ENCODE measurements around the gene ZBTB44. TPM values are rescaled to one million over a fixed set of nuclear protein-coding genes. Genes with fewer than 3 reads are reported as not detected.
A peak's percentile ranks its signal among the peaks of the same experiment; 100 is the strongest.
"Not testable (repeated sequence)": the region's sequence is repeated elsewhere in the genome, so short reads cannot be mapped to it uniquely, and the experiment has no call there.

Gene ZBTB44
- total RNA-seq (2014; rRNA removed; shearing (Covaris generic); ENCODE audit: low replicate concordance): 17.8 and 18.5 TPM in 2 replicates

GRCh38 chr11:130314750-130315285 lies at the start of gene ZBTB44:
Gene ZBTB44, minus strand, starts transcription at chr11:130314917. Its CDS starts 53,044 bp downstream, at chr11:130261873.
- H3K36me3 ChIP-seq: no peaks in the 10 kb centered on the region; the same call in 1 of the 2 replicates
- no peaks in the 10 kb centered on the region for H3K27me3 ChIP-seq
- DNase-seq: peak; percentile 86
- 0 out of 2 replicates have a peak, but pooled peaks cover under 1% of the 10 kb centered on the region for H3K9me3 ChIP-seq
- H3K4me3 ChIP-seq: peak within 1 kb of the TSS; percentile 71

DNA sequence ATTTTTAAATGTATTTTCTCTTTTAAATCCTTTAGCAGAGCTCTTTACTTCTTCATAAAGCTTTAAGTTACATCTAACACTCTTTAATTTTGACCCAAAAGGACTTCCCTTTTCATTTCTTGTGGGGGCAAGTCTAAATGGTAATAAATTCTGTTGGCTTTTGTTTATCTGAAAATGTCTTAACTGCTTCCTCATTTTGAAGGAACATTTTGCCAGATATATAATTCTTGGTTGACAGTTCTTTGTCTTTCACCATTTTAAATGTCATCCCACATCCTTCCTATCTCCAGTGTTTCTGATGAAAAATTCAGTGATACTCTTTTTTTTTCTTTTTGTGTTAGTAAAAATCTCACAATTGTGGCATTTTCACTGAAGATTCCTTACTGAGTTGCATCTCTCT lies 44.7 kb upstream of the ZBTB44 start:
- no peak overlapping the region for H3K4me3 ChIP-seq
- no peaks in the 10 kb centered on the region for H3K27me3 ChIP-seq
- peaks cover 14% of the 10 kb centered on the region for H3K9me3 ChIP-seq
- no peaks in the 10 kb centered on the region for H3K36me3 ChIP-seq
- no peak for DNase-seq

GRCh38 chr11:130358398-130358797 lies 43.7 kb upstream of the ZBTB44 start:
- no peaks in the 10 kb centered on the region for H3K36me3 ChIP-seq
- peaks cover 14% of the 10 kb centered on the region for H3K9me3 ChIP-seq
- no peak overlapping the region for H3K4me3 ChIP-seq
- no peak for DNase-seq
- H3K27me3 ChIP-seq: no peaks in the 10 kb centered on the region

DNA sequence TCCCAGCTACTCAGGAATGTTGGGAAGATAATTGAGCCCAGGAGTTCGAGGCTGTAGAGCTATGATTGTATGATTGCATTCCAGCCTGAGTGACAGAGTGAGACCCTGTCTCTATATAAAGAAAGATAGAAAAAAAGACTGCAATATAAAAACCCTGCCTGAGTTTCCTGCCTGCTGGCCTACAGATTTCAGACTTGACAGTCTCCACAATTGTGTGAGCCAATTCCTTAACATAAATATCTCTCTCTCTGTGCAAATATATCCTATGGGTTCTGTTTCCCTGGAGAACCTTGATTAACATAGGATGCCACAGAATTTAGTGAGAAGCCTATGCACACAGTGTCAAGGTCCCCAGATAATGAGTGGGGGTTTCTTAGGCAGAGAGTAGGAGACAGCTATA lies 32.5 kb upstream of the ZBTB44 start:
- H3K9me3 ChIP-seq: no peaks in the 10 kb centered on the region
- no peak for DNase-seq
- no peaks in the 10 kb centered on the region for H3K27me3 ChIP-seq
- H3K4me3 ChIP-seq: no peak overlapping the region
- H3K36me3 ChIP-seq: no peaks in the 10 kb centered on the region

- H3K4me3 ChIP-seq: no peak overlapping the region
- H3K27me3 ChIP-seq: no peaks in the 10 kb centered on the region
- H3K36me3 ChIP-seq: no peaks in the 10 kb centered on the region
- no peak for DNase-seq
- H3K9me3 ChIP-seq: peaks cover 3% of the 10 kb centered on the region; the same call in 1 of the 2 replicates
These were observed 30.1 kb upstream of the ZBTB44 start for GRCh38 chr11:130344841-130345240.

GRCh38 chr11:130340671-130341319 lies 26.1 kb upstream of the ZBTB44 start:
- Histone ChIP-seq H3K4me3 (no peak overlapping the region), H3K36me3 (no peaks in the 10 kb centered on the region), H3K9me3 (peaks cover 3% of the 10 kb centered on the region; the same call in 1 of the 2 replicates), H3K27me3 (no peaks in the 10 kb centered on the region)
- DNase-seq: no peak

GRCh38 chr11:130338667-130339066 lies 23.9 kb upstream of the ZBTB44 start:
- H3K4me3 ChIP-seq: no peak overlapping the region
- H3K27me3 ChIP-seq: no peaks in the 10 kb centered on the region
- no peaks in the 10 kb centered on the region for H3K36me3 ChIP-seq
- DNase-seq: no peak
- peaks cover 3% of the 10 kb centered on the region; the same call in 1 of the 2 replicates for H3K9me3 ChIP-seq

DNA sequence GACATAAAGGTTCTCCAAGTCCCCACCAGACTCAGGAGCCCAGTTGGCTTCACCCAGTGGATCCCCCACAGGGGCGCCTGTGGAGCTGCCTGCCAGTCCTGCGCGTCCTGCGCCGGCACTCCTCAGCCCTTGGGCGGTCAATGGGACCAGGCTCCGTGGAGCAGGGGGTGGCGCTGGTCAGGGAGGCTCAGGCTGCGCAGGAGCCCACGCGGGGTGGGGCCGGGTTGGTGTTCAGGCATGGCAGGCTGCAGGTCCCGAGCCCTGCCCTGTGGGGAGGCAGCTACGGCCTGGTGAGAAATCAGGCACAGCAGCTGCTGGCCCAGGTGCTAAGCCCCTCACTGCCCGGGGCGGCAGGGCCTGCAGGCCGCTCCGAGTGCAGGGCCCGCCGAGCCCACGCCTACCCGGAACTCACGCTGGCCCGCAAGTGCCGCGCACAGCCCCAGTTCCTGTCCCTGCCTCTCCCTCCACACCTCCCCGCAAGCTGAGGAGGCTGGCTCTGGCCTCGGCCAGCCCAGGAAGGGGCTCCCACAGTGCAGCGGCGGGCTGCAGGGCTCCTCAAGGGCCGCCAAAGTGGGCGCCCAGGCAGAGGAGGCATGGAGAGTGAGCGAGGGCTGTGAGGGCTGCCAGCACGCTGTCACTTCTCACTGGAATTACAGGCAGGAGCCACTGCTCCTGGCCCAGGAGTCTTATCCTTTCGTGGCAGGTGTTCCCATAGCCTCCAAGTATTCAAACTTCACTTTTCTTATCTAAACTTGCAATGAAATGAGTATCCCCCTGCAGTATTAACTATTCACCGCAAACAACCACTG lies 22.8 kb upstream of the ZBTB44 start:
- DNase-seq: no peak
- Histone ChIP-seq H3K36me3 (no peaks in the 10 kb centered on the region), H3K9me3 (peaks cover 3% of the 10 kb centered on the region; the same call in 1 of the 2 replicates), H3K27me3 (no peaks in the 10 kb centered on the region), H3K4me3 (no peak overlapping the region)

- H3K4me3 ChIP-seq, H3K27me3 ChIP-seq, DNase-seq, H3K36me3 ChIP-seq, H3K9me3 ChIP-seq: not testable (repeated sequence)
These were observed 16.7 kb upstream of the ZBTB44 start for GRCh38 chr11:130331397-130331796.

GRCh38 chr11:130330101-130330684 lies 15.5 kb upstream of the ZBTB44 start:
- DNase-seq: no peak
- Histone ChIP-seq H3K9me3 (no peaks in the 10 kb centered on the region), H3K27me3 (no peaks in the 10 kb centered on the region), H3K36me3 (no peaks in the 10 kb centered on the region), H3K4me3 (no peak overlapping the region)

DNA sequence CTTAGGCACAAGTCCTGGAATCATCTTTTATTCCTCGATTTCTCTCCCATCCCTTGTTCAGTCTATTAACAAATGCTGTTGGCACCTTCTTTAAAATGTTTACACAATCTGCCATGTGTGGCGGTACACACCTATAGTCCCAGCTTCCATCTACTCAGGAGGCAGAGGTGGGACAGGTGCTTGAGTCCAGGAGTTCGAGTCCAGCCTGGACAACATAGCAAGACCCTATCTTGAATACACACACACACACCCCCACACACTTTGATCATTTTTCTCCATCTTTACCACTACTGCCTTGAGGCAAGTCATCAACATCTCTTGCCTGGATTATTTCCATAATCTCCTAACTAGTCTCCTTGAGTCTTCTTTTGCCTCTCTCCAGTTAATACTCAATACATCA lies 13.7 kb upstream of the ZBTB44 start:
- no peak overlapping the region for H3K4me3 ChIP-seq
- H3K36me3 ChIP-seq: no peaks in the 10 kb centered on the region
- no peaks in the 10 kb centered on the region for H3K27me3 ChIP-seq
- no peaks in the 10 kb centered on the region for H3K9me3 ChIP-seq
- DNase-seq: no peak

DNA sequence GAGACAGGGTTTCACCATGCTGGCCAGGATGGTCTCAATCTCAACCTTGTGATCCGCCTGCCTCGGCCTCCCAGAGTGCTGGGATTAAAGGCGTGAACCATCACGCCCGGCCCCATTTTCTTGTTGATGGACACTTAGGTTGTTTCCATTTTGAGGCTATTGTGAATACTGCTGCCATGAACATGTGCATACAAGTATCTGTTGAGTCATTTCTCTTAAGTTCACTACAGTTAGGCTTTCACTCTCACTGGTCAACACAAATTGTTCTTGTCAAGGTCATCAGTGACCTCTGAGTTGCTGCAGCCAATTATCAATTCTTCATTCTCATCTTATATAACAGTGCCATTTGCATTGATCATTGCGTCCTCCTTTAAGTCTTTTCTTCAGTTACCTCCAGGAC lies 13.0 kb upstream of the ZBTB44 start:
- DNase-seq: no peak
- H3K27me3 ChIP-seq: no peaks in the 10 kb centered on the region
- no peak overlapping the region for H3K4me3 ChIP-seq
- H3K9me3 ChIP-seq: no peaks in the 10 kb centered on the region
- H3K36me3 ChIP-seq: no peaks in the 10 kb centered on the region

DNA sequence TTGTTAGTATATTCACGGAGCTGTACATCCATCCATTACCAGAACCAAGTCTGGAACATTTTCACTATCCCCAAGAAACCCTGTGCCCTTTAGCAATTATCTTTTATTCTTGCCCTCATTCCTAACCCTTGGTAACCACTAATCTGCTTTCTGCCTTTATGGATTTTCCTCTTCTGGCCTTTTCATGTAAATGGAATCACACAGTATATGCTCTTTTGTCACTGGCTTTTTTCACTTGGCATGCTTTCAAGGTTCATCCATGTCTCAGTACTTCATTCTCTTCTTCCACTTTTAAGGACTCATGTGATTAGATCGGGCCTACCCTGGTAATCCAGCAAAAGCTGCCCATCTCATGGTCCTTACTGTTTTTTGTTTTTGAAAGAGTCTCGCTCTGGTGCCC lies 11.0 kb upstream of the ZBTB44 start:
- Histone ChIP-seq H3K4me3 (no peak overlapping the region), H3K27me3 (no peaks in the 10 kb centered on the region), H3K9me3 (peaks cover 4% of the 10 kb centered on the region; the same call in 1 of the 2 replicates), H3K36me3 (no peaks in the 10 kb centered on the region)
- no peak for DNase-seq

GRCh38 chr11:130323452-130324450 lies 9.0 kb upstream of the ZBTB44 start:
- Histone ChIP-seq H3K36me3 (no peaks in the 10 kb centered on the region), H3K9me3 (peaks cover 10% of the 10 kb centered on the region; the same call in 1 of the 2 replicates), H3K4me3 (no peak overlapping the region), H3K27me3 (no peaks in the 10 kb centered on the region)
- DNase-seq: peak; percentile 42

DNA sequence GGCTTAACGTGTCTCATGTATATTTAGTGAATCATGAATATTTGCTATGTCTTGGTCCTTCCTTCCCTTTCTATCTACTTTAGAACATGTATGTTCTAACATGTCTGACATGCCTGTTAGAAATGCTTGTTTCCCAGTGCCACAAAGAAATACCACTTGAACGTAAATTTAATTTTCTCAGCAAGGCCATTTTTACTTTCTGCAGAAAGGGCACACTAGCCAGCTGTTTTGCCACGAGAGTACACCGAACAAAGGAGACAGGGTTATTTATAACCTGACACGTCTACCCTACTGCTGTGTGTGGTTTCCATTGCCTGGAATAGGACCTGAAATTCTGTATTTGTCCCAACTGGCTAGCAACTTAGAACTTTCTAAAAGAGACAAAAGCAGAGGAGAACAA lies 7.4 kb upstream of the ZBTB44 start:
- no peak for DNase-seq
- peaks cover 10% of the 10 kb centered on the region; the same call in 1 of the 2 replicates for H3K9me3 ChIP-seq
- H3K36me3 ChIP-seq: no peaks in the 10 kb centered on the region
- no peak overlapping the region for H3K4me3 ChIP-seq
- no peaks in the 10 kb centered on the region for H3K27me3 ChIP-seq

Data from MG63 (cell line).